H9 (cell line): ENCODE data around the gene EME1. TPM values are rescaled to one million over a fixed set of nuclear protein-coding genes. Genes with fewer than 3 reads are reported as not detected.

Experiments
- DNase-seq: peaks from one replicate; pipeline ENCODE4 v3.0.0-alpha.2; 2017
- H2AFZ ChIP-seq: one replicate; pipeline ENCODE4 v1.6.1; 2013; ENCODE audit warnings: mild to moderate bottlenecking, low read length, control low read depth, moderate library complexity
- H2AK5ac ChIP-seq: 2 replicates; pipeline ENCODE4 v1.6.1; 2013; ENCODE audit warnings: low read length, control low read depth, mixed read lengths; ENCODE audit not compliant: insufficient read length
- H2BK120ac ChIP-seq: one replicate; pipeline ENCODE4 v1.6.1; 2013; ENCODE audit warnings: low read depth, mild to moderate bottlenecking, low read length, control low read depth, inconsistent platforms; ENCODE audit not compliant: poor library complexity, severe bottlenecking
- H2BK12ac ChIP-seq: 2 replicates; pipeline ENCODE4 v1.6.1; 2013; ENCODE audit warnings: low read length, control low read depth, mixed read lengths, low read depth; ENCODE audit not compliant: insufficient read length
- H2BK15ac ChIP-seq: 2 replicates; pipeline ENCODE4 v1.6.1; 2013; ENCODE audit warnings: low read depth, low read length, control low read depth
- H2BK20ac ChIP-seq: one replicate; pipeline ENCODE4 v1.6.1; 2013; ENCODE audit warnings: low read depth, mild to moderate bottlenecking, low read length, control low read depth, inconsistent platforms; ENCODE audit not compliant: poor library complexity, severe bottlenecking
- H2BK5ac ChIP-seq: 2 replicates; pipeline ENCODE4 v1.6.1; 2013; ENCODE audit warnings: low read length, control low read depth, mixed read lengths; ENCODE audit not compliant: insufficient read length
- H3K14ac ChIP-seq: 2 replicates; pipeline ENCODE4 v1.6.1; 2013; ENCODE audit warnings: low read length, control low read depth; ENCODE audit not compliant: insufficient read depth
- H3K18ac ChIP-seq: 2 replicates; pipeline ENCODE4 v1.6.1; 2013; ENCODE audit warnings: low read depth, mild to moderate bottlenecking, mixed read lengths, low read length, control low read depth; ENCODE audit not compliant: insufficient read length
- H3K23ac ChIP-seq: 2 replicates; pipeline ENCODE4 v1.6.1; 2013; ENCODE audit warnings: low read length, control low read depth, mixed read lengths, low read depth; ENCODE audit not compliant: insufficient read length
- H3K23me2 ChIP-seq: 2 replicates; pipeline ENCODE4 v1.6.1; 2013; ENCODE audit warnings: low read depth, mild to moderate bottlenecking, mixed read lengths, low read length, control low read depth; ENCODE audit not compliant: insufficient read length, poor library complexity, severe bottlenecking
- H3K27ac ChIP-seq: 2 replicates; pipeline ENCODE4 v1.5.1; 2013; ENCODE audit warnings: low read length, control low read depth, mixed read lengths, low read depth; ENCODE audit not compliant: insufficient read length
- H3K27me3 ChIP-seq: 2 replicates; pipeline ENCODE4 v1.6.1; 2013; ENCODE audit warnings: low read length, control low read depth, inconsistent platforms; ENCODE audit not compliant: insufficient read depth
- H3K4ac ChIP-seq: 2 replicates; pipeline ENCODE4 v1.6.1; 2013; ENCODE audit warnings: low read depth, mild to moderate bottlenecking, control low read depth, inconsistent platforms, low read length, moderate library complexity
- H3K4me1 ChIP-seq: 2 replicates; pipeline ENCODE4 v1.6.1; 2013; ENCODE audit warnings: low read length, control low read depth, inconsistent platforms; ENCODE audit not compliant: insufficient read depth
- H3K4me2 ChIP-seq: 2 replicates; pipeline ENCODE4 v1.6.1; 2013; ENCODE audit warnings: low read length, control low read depth, mixed read lengths; ENCODE audit not compliant: insufficient read length, insufficient read depth
- H3K56ac ChIP-seq: 2 replicates; pipeline ENCODE4 v1.6.1; 2013; ENCODE audit warnings: low read depth, mild to moderate bottlenecking, mixed read lengths, low read length, control low read depth; ENCODE audit not compliant: insufficient read length
- H3K79me1 ChIP-seq: 2 replicates; pipeline ENCODE4 v1.6.1; 2013; ENCODE audit warnings: low read depth, mild to moderate bottlenecking, moderate library complexity, low read length, control low read depth, inconsistent platforms; ENCODE audit not compliant: insufficient read depth, poor library complexity, severe bottlenecking
- H3K79me2 ChIP-seq: 2 replicates; pipeline ENCODE4 v1.6.1; 2013; ENCODE audit warnings: low read length, control low read depth, inconsistent platforms; ENCODE audit not compliant: insufficient read depth
- H3K9ac ChIP-seq: 2 replicates; pipeline ENCODE4 v1.6.1; 2013; ENCODE audit warnings: low read length, control low read depth, mixed read lengths; ENCODE audit not compliant: insufficient read length; ENCODE audit errors: extremely low read depth
- H3K9me3 ChIP-seq: one replicate; pipeline ENCODE4 v1.6.1; 2013; ENCODE audit warnings: low read depth, low read length, inconsistent platforms; ENCODE audit not compliant: control insufficient read depth
- H3T11ph ChIP-seq: one replicate; pipeline ENCODE4 v1.6.1; 2013; ENCODE audit warnings: mild to moderate bottlenecking, low read length, control low read depth, inconsistent platforms
- H4K20me1 ChIP-seq: one replicate; pipeline ENCODE4 v1.6.1; 2013; ENCODE audit not compliant: control insufficient read depth, insufficient read length, insufficient read depth
- H4K5ac ChIP-seq: 2 replicates; pipeline ENCODE4 v1.6.1; 2013; ENCODE audit warnings: low read depth, mild to moderate bottlenecking, mixed read lengths, low read length, control low read depth; ENCODE audit not compliant: insufficient read length
- H4K8ac ChIP-seq: replicated peaks from 2 replicates; pipeline ENCODE4 v1.6.1; 2013; ENCODE audit warnings: low read length, control low read depth, mixed read lengths, low read depth; ENCODE audit not compliant: insufficient read length
- H4K91ac ChIP-seq: 2 replicates; pipeline ENCODE4 v1.6.1; 2013; ENCODE audit warnings: low read depth, mild to moderate bottlenecking, moderate library complexity, mixed read lengths, low read length, control low read depth; ENCODE audit not compliant: insufficient read length
- H3K27ac Mint-ChIP-seq, 3 experiments: 2 replicates in 2 of 3; 3 replicates in 1 of 3; pipeline ENCODE4 v1.8.0; 2020 to 2021; ENCODE audit warnings: mixed read lengths in 3 of 3, mild to moderate bottlenecking in 1 of 3, moderate library complexity in 1 of 3
- H3K27me3 Mint-ChIP-seq: 2 replicates; pipeline ENCODE4 v1.8.0; 2021; ENCODE audit warnings: low read depth, mild to moderate bottlenecking, moderate library complexity, mixed read lengths
- H3K36me3 Mint-ChIP-seq, 3 experiments: 2 replicates in 2 of 3; 3 replicates in 1 of 3; pipeline ENCODE4 v1.8.0; 2020 to 2021; ENCODE audit warnings: low read depth in 3 of 3, mixed read lengths in 3 of 3; ENCODE audit not compliant: insufficient read depth in 1 of 3
- H3K4me1 Mint-ChIP-seq, 2 experiments: 2 replicates each; pipeline ENCODE4 v1.8.0; 2020; ENCODE audit warnings: mixed read lengths in 2 of 2
- H3K4me3 Mint-ChIP-seq, 2 experiments: 2 replicates in 1 of 2; 3 replicates in 1 of 2; pipeline ENCODE4 v1.8.0; 2020 to 2021; ENCODE audit warnings: mild to moderate bottlenecking in 2 of 2, mixed read lengths in 2 of 2, moderate library complexity in 1 of 2
- H3K9me3 Mint-ChIP-seq, 2 experiments: 2 replicates in 1 of 2; 3 replicates in 1 of 2; pipeline ENCODE4 v1.8.0; 2020; ENCODE audit warnings: mild to moderate bottlenecking in 2 of 2, mixed read lengths in 2 of 2, moderate library complexity in 1 of 2
- WGBS: extraction: QIAGEN DNeasy Blood & Tissue Kit; methylation state at CpG from one replicate; pipeline ENCODE4 v1.1.7; 2013; ENCODE audit warnings: missing lambda C conversion rate, low lambda C conversion rate, mixed read lengths; ENCODE audit not compliant: insufficient read length; ENCODE audit errors: extremely low coverage; 5-methylcytosine and 5-hydroxymethylcytosine counted together
- total RNA-seq: library from RNA; stranded (reverse); gene quantifications from 2 replicates; pipeline ENCODE4 v1.2.1, GENCODE V29; 2021
- TF ChIP-seq, protein P1 (sequence below): fragments of 200-600 bp; sonication (generic); conservative IDR thresholded peaks from 3 replicates; pipeline ENCODE4 v1.8.0; 2021; ENCODE audit warnings: antibody characterized with exemption, mild to moderate bottlenecking

EME1 gene
- total RNA-seq, 1 experiment from 2014 or later = 15.1 TPM

DNA sequence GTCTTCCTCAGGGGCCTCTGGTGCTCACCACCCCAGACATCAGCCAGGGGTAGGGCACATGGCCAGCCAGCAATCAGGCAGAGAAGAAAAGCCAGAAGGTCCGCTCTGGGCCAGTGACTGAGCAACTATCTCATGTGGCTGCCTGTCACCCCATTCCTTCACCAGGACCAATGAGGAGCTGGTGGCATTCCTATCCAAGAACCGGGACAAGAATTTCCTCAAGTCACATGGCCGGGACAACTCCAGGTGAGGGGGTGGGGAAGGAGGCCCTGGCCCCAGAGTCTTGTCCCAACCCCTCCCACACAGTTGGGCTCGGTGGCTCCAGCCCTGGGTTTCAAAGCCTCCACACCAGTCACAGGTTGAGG, 17.7 kb upstream of the EME1 start:
- Mint-ChIP-seq H3K27ac (no peak overlapping the region; a peak in 1 of 7 replicates), H3K36me3 (peaks cover 23 to 62% (median 59%) of the 10 kb centered on the region in 3 experiments; a peak in 6 of 7 replicates)

More for the DNA sequence above, 17.7 kb upstream of the EME1 start:
- H3K27ac ChIP-seq = no peak overlapping the region
- H2BK5ac ChIP-seq = no peak overlapping the region
- DNase-seq = no peak
- no peaks in the 10 kb centered on the region for H3K9me3 ChIP-seq
- H3K27me3 ChIP-seq = no peaks in the 10 kb centered on the region
- no peaks in the 10 kb centered on the region for H3K23me2 ChIP-seq
- WGBS = no CpG with 5 or more reads among the region's 4 CpGs
- Mint-ChIP-seq H3K4me3 (no peak overlapping the region), H3K9me3 (no peaks in the 10 kb centered on the region; a peak in 1 of 5 replicates), H3K27me3 (no peaks in the 10 kb centered on the region; the same call in 1 of the 2 replicates), H3K4me1 (no peaks in the 10 kb centered on the region; a peak in 1 of 4 replicates)
- no peaks in the 10 kb centered on the region for H3K79me1 ChIP-seq
- no peak overlapping the region for H4K8ac ChIP-seq
- H2BK15ac ChIP-seq = no peak overlapping the region
- H2AFZ ChIP-seq = no peak overlapping the region
- no peak overlapping the region for H3K9ac ChIP-seq
- H2AK5ac ChIP-seq = no peak overlapping the region
- H3K56ac ChIP-seq = no peak overlapping the region
- H2BK120ac ChIP-seq = no peak overlapping the region
- no peak overlapping the region for H3K14ac ChIP-seq
- no peak overlapping the region for H3K23ac ChIP-seq
- H3K79me2 ChIP-seq = no peaks in the 10 kb centered on the region
- H3T11ph ChIP-seq = no peak overlapping the region
- no peak overlapping the region for H2BK20ac ChIP-seq
- H4K20me1 ChIP-seq = no peaks in the 10 kb centered on the region
- no peak overlapping the region for H3K4me2 ChIP-seq
- no peak overlapping the region for H3K18ac ChIP-seq
- H2BK12ac ChIP-seq = no peak overlapping the region
- TF ChIP-seq, protein P1, sequence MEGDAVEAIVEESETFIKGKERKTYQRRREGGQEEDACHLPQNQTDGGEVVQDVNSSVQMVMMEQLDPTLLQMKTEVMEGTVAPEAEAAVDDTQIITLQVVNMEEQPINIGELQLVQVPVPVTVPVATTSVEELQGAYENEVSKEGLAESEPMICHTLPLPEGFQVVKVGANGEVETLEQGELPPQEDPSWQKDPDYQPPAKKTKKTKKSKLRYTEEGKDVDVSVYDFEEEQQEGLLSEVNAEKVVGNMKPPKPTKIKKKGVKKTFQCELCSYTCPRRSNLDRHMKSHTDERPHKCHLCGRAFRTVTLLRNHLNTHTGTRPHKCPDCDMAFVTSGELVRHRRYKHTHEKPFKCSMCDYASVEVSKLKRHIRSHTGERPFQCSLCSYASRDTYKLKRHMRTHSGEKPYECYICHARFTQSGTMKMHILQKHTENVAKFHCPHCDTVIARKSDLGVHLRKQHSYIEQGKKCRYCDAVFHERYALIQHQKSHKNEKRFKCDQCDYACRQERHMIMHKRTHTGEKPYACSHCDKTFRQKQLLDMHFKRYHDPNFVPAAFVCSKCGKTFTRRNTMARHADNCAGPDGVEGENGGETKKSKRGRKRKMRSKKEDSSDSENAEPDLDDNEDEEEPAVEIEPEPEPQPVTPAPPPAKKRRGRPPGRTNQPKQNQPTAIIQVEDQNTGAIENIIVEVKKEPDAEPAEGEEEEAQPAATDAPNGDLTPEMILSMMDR = no peak
- no peak overlapping the region for H4K5ac ChIP-seq
- H4K91ac ChIP-seq = no peak overlapping the region
- no peak overlapping the region for H3K4ac ChIP-seq
- H3K4me1 ChIP-seq = no peaks in the 10 kb centered on the region
